ENCODE results near the gene B4GALNT2.

GRCh38 chr17:49148171-49148570 lies 15.6 kb downstream of the B4GALNT2 start:
- TF ChIP-seq CTCF (IDR thresholded peaks at IDR 0.05; ENCODE audit: low read depth, low read length, poor library complexity, severe bottlenecking) = no peak
- TF ChIP-seq EZH2phosphoT487 (IDR thresholded peaks at IDR 0.05; ENCODE audit: borderline replicate concordance, low read length) = no peak
